ENCODE measurements around the gene CNTNAP2.

GRCh38 chr7:147308539-147308938, 1191.9 kb downstream of the CNTNAP2 start:
- TF ChIP-seq CTCF (IDR thresholded peaks at IDR 0.05; ENCODE audit: low read depth, low read length, missing input control) (no peak), YY1 (IDR thresholded peaks at IDR 0.05) (no peak), GABPA (IDR thresholded peaks at IDR 0.05 in 1 of 2, conservative IDR thresholded peaks at IDR 0.05 in 1 of 2) (no peak), JUND (IDR thresholded peaks at IDR 0.05) (no peak), REST (IDR thresholded peaks at IDR 0.05) (peak; percentile 72), EGR1 (IDR thresholded peaks at IDR 0.05; ENCODE audit: low read depth in 2 of 2) (no peak), RXRA (IDR thresholded peaks at IDR 0.05) (no peak), MAX (IDR thresholded peaks at IDR 0.05) (no peak), RAD21 (IDR thresholded peaks at IDR 0.05) (no peak)
